ENCODE measurements around the gene EVX2.
A peak's percentile ranks its signal among the peaks of the same experiment; 100 is the strongest.

Gene EVX2

GRCh38 chr2:176039375-176039774 lies 44.4 kb downstream of the EVX2 start:
- no peak for DNase-seq

GRCh38 chr2:176038694-176039093 lies 45.1 kb downstream of the EVX2 start:
- no peak for DNase-seq

- peak; percentile 56 for DNase-seq
These were observed 48.6 kb downstream of the EVX2 start for GRCh38 chr2:176035013-176035691.

GRCh38 chr2:176027806-176028205 lies 56.0 kb downstream of the EVX2 start:
- no peak for DNase-seq

Data from islet precursor cell (in vitro differentiated cells).